H9 (cell line): ENCODE results near the gene PIP4P1. TPM values are rescaled to one million over a fixed set of nuclear protein-coding genes. Genes with fewer than 3 reads are reported as not detected.

ENCODE experiments used
- DNase-seq: peaks from one replicate; pipeline ENCODE4 v3.0.0-alpha.2; 2017
- H2AFZ ChIP-seq: one replicate; pipeline ENCODE4 v1.6.1; 2013; ENCODE audit warnings: mild to moderate bottlenecking, low read length, control low read depth, moderate library complexity
- H2AK5ac ChIP-seq: 2 replicates; pipeline ENCODE4 v1.6.1; 2013; ENCODE audit warnings: low read length, control low read depth, mixed read lengths; ENCODE audit not compliant: insufficient read length
- H2BK120ac ChIP-seq: one replicate; pipeline ENCODE4 v1.6.1; 2013; ENCODE audit warnings: low read depth, mild to moderate bottlenecking, low read length, control low read depth, inconsistent platforms; ENCODE audit not compliant: poor library complexity, severe bottlenecking
- H2BK12ac ChIP-seq: 2 replicates; pipeline ENCODE4 v1.6.1; 2013; ENCODE audit warnings: low read length, control low read depth, mixed read lengths, low read depth; ENCODE audit not compliant: insufficient read length
- H2BK15ac ChIP-seq: 2 replicates; pipeline ENCODE4 v1.6.1; 2013; ENCODE audit warnings: low read depth, low read length, control low read depth
- H2BK20ac ChIP-seq: one replicate; pipeline ENCODE4 v1.6.1; 2013; ENCODE audit warnings: low read depth, mild to moderate bottlenecking, low read length, control low read depth, inconsistent platforms; ENCODE audit not compliant: poor library complexity, severe bottlenecking
- H2BK5ac ChIP-seq: 2 replicates; pipeline ENCODE4 v1.6.1; 2013; ENCODE audit warnings: low read length, control low read depth, mixed read lengths; ENCODE audit not compliant: insufficient read length
- H3K14ac ChIP-seq: 2 replicates; pipeline ENCODE4 v1.6.1; 2013; ENCODE audit warnings: low read length, control low read depth; ENCODE audit not compliant: insufficient read depth
- H3K18ac ChIP-seq: 2 replicates; pipeline ENCODE4 v1.6.1; 2013; ENCODE audit warnings: low read depth, mild to moderate bottlenecking, mixed read lengths, low read length, control low read depth; ENCODE audit not compliant: insufficient read length
- H3K23ac ChIP-seq: 2 replicates; pipeline ENCODE4 v1.6.1; 2013; ENCODE audit warnings: low read length, control low read depth, mixed read lengths, low read depth; ENCODE audit not compliant: insufficient read length
- H3K23me2 ChIP-seq: 2 replicates; pipeline ENCODE4 v1.6.1; 2013; ENCODE audit warnings: low read depth, mild to moderate bottlenecking, mixed read lengths, low read length, control low read depth; ENCODE audit not compliant: insufficient read length, poor library complexity, severe bottlenecking
- H3K27ac ChIP-seq: 2 replicates; pipeline ENCODE4 v1.5.1; 2013; ENCODE audit warnings: low read length, control low read depth, mixed read lengths, low read depth; ENCODE audit not compliant: insufficient read length
- H3K27me3 ChIP-seq: 2 replicates; pipeline ENCODE4 v1.6.1; 2013; ENCODE audit warnings: low read length, control low read depth, inconsistent platforms; ENCODE audit not compliant: insufficient read depth
- H3K4ac ChIP-seq: 2 replicates; pipeline ENCODE4 v1.6.1; 2013; ENCODE audit warnings: low read depth, mild to moderate bottlenecking, control low read depth, inconsistent platforms, low read length, moderate library complexity
- H3K4me1 ChIP-seq: 2 replicates; pipeline ENCODE4 v1.6.1; 2013; ENCODE audit warnings: low read length, control low read depth, inconsistent platforms; ENCODE audit not compliant: insufficient read depth
- H3K4me2 ChIP-seq: 2 replicates; pipeline ENCODE4 v1.6.1; 2013; ENCODE audit warnings: low read length, control low read depth, mixed read lengths; ENCODE audit not compliant: insufficient read length, insufficient read depth
- H3K56ac ChIP-seq: 2 replicates; pipeline ENCODE4 v1.6.1; 2013; ENCODE audit warnings: low read depth, mild to moderate bottlenecking, mixed read lengths, low read length, control low read depth; ENCODE audit not compliant: insufficient read length
- H3K79me1 ChIP-seq: 2 replicates; pipeline ENCODE4 v1.6.1; 2013; ENCODE audit warnings: low read depth, mild to moderate bottlenecking, moderate library complexity, low read length, control low read depth, inconsistent platforms; ENCODE audit not compliant: insufficient read depth, poor library complexity, severe bottlenecking
- H3K79me2 ChIP-seq: 2 replicates; pipeline ENCODE4 v1.6.1; 2013; ENCODE audit warnings: low read length, control low read depth, inconsistent platforms; ENCODE audit not compliant: insufficient read depth
- H3K9ac ChIP-seq: 2 replicates; pipeline ENCODE4 v1.6.1; 2013; ENCODE audit warnings: low read length, control low read depth, mixed read lengths; ENCODE audit not compliant: insufficient read length; ENCODE audit errors: extremely low read depth
- H3K9me3 ChIP-seq: one replicate; pipeline ENCODE4 v1.6.1; 2013; ENCODE audit warnings: low read depth, low read length, inconsistent platforms; ENCODE audit not compliant: control insufficient read depth
- H3T11ph ChIP-seq: one replicate; pipeline ENCODE4 v1.6.1; 2013; ENCODE audit warnings: mild to moderate bottlenecking, low read length, control low read depth, inconsistent platforms
- H4K20me1 ChIP-seq: one replicate; pipeline ENCODE4 v1.6.1; 2013; ENCODE audit not compliant: control insufficient read depth, insufficient read length, insufficient read depth
- H4K5ac ChIP-seq: 2 replicates; pipeline ENCODE4 v1.6.1; 2013; ENCODE audit warnings: low read depth, mild to moderate bottlenecking, mixed read lengths, low read length, control low read depth; ENCODE audit not compliant: insufficient read length
- H4K8ac ChIP-seq: replicated peaks from 2 replicates; pipeline ENCODE4 v1.6.1; 2013; ENCODE audit warnings: low read length, control low read depth, mixed read lengths, low read depth; ENCODE audit not compliant: insufficient read length
- H4K91ac ChIP-seq: 2 replicates; pipeline ENCODE4 v1.6.1; 2013; ENCODE audit warnings: low read depth, mild to moderate bottlenecking, moderate library complexity, mixed read lengths, low read length, control low read depth; ENCODE audit not compliant: insufficient read length
- H3K27ac Mint-ChIP-seq, 3 experiments: 2 replicates in 2 of 3; 3 replicates in 1 of 3; pipeline ENCODE4 v1.8.0; 2020 to 2021; ENCODE audit warnings: mixed read lengths in 3 of 3, mild to moderate bottlenecking in 1 of 3, moderate library complexity in 1 of 3
- H3K27me3 Mint-ChIP-seq: 2 replicates; pipeline ENCODE4 v1.8.0; 2021; ENCODE audit warnings: low read depth, mild to moderate bottlenecking, moderate library complexity, mixed read lengths
- H3K36me3 Mint-ChIP-seq, 3 experiments: 2 replicates in 2 of 3; 3 replicates in 1 of 3; pipeline ENCODE4 v1.8.0; 2020 to 2021; ENCODE audit warnings: low read depth in 3 of 3, mixed read lengths in 3 of 3; ENCODE audit not compliant: insufficient read depth in 1 of 3
- H3K4me1 Mint-ChIP-seq, 2 experiments: 2 replicates each; pipeline ENCODE4 v1.8.0; 2020; ENCODE audit warnings: mixed read lengths in 2 of 2
- H3K4me3 Mint-ChIP-seq, 2 experiments: 2 replicates in 1 of 2; 3 replicates in 1 of 2; pipeline ENCODE4 v1.8.0; 2020 to 2021; ENCODE audit warnings: mild to moderate bottlenecking in 2 of 2, mixed read lengths in 2 of 2, moderate library complexity in 1 of 2
- H3K9me3 Mint-ChIP-seq, 2 experiments: 2 replicates in 1 of 2; 3 replicates in 1 of 2; pipeline ENCODE4 v1.8.0; 2020; ENCODE audit warnings: mild to moderate bottlenecking in 2 of 2, mixed read lengths in 2 of 2, moderate library complexity in 1 of 2
- WGBS: extraction: QIAGEN DNeasy Blood & Tissue Kit; methylation state at CpG from one replicate; pipeline ENCODE4 v1.1.7; 2013; ENCODE audit warnings: missing lambda C conversion rate, low lambda C conversion rate, mixed read lengths; ENCODE audit not compliant: insufficient read length; ENCODE audit errors: extremely low coverage; 5-methylcytosine and 5-hydroxymethylcytosine counted together
- total RNA-seq: library from RNA; stranded (reverse); gene quantifications from 2 replicates; pipeline ENCODE4 v1.2.1, GENCODE V29; 2021
- TF ChIP-seq, protein P1 (sequence below): fragments of 200-600 bp; sonication (generic); conservative IDR thresholded peaks from 3 replicates; pipeline ENCODE4 v1.8.0; 2021; ENCODE audit warnings: antibody characterized with exemption, mild to moderate bottlenecking

Gene PIP4P1
- total RNA-seq, 1 experiment from 2014 or later, result 41.6 TPM

DNA sequence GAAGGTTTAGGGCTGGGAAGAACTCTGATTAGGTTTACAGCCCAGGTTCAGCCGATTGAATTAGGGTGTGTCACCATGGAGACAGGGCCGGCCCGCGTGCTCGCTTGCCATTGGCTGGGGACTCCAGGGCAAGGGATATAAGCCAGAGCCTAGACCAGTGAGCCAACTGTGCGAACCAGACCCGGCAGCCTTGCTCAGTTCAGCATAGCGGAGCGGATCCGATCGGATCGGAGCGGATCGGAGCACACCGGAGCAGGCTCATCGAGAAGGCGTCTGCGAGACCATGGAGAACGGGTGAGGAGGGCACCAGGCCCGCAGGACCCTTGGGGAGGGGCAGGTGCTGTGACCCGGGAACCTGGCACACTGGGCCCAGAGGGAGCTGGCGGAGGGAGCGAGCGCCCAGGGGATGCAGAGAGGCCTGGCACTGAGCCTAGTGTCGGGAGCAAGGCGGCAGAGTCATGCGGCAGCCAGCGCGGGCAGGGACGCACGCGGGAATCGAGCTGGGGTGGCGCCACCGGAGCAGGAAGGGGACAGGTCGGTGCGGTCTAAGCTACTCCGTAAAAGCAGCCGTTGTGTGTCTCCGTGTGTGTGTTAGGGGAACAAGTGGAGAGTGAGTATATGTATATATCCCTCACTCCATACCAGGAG lies 8.1 kb upstream of the PIP4P1 start, which contains the start of gene PNP:
Gene PNP, plus strand, starts transcription at position 165 of the 648 bp plus-strand sequence. Its CDS starts 119 bp downstream, at position 284.
- peak within 1 kb of the TSS; percentile 52 for H2BK12ac ChIP-seq
- H3K27ac ChIP-seq, result no peak within 1 kb of the TSS
- no peaks in the 10 kb centered on the region; the same call in 1 of the 2 replicates for H3K27me3 ChIP-seq
- no peak within 1 kb of the TSS for H2AK5ac ChIP-seq
- Mint-ChIP-seq H3K36me3 (peaks cover 21 to 39% (median 30%) of the 10 kb centered on the region in 3 experiments; a peak in 6 of 7 replicates), H3K4me3 (peak within 1 kb of the TSS; percentile 97), H3K27ac (peak within 1 kb of the TSS; percentile 76 to 97 (median 94)), H3K4me1 (peaks cover 20 to 21% of the 10 kb centered on the region in 2 experiments), H3K27me3 (no peaks in the 10 kb centered on the region; the same call in 1 of the 2 replicates), H3K9me3 (no peaks in the 10 kb centered on the region)
- peak within 1 kb of the TSS; percentile 5 for H4K8ac ChIP-seq
- no peak within 1 kb of the TSS for H3K4ac ChIP-seq
- H2BK20ac ChIP-seq, result no peak within 1 kb of the TSS
- peaks cover 15% of the 10 kb centered on the region for H3K23me2 ChIP-seq
- no CpG with 5 or more reads among the region's 40 CpGs for WGBS
- H3K4me1 ChIP-seq, result no peaks in the 10 kb centered on the region
- no peak within 1 kb of the TSS for H4K91ac ChIP-seq
- H3K9me3 ChIP-seq, result no peaks in the 10 kb centered on the region
- peak within 1 kb of the TSS; percentile 87 for H3K9ac ChIP-seq
- peak within 1 kb of the TSS; percentile 87 for H3K18ac ChIP-seq
- H3K14ac ChIP-seq, result peak within 1 kb of the TSS; percentile 92
- peak; percentile 94 for DNase-seq
- H2AFZ ChIP-seq, result peak within 1 kb of the TSS; percentile 96
- TF ChIP-seq, protein P1, sequence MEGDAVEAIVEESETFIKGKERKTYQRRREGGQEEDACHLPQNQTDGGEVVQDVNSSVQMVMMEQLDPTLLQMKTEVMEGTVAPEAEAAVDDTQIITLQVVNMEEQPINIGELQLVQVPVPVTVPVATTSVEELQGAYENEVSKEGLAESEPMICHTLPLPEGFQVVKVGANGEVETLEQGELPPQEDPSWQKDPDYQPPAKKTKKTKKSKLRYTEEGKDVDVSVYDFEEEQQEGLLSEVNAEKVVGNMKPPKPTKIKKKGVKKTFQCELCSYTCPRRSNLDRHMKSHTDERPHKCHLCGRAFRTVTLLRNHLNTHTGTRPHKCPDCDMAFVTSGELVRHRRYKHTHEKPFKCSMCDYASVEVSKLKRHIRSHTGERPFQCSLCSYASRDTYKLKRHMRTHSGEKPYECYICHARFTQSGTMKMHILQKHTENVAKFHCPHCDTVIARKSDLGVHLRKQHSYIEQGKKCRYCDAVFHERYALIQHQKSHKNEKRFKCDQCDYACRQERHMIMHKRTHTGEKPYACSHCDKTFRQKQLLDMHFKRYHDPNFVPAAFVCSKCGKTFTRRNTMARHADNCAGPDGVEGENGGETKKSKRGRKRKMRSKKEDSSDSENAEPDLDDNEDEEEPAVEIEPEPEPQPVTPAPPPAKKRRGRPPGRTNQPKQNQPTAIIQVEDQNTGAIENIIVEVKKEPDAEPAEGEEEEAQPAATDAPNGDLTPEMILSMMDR, result no peak
- no peak within 1 kb of the TSS for H2BK15ac ChIP-seq
- no peak within 1 kb of the TSS for H2BK5ac ChIP-seq
- H3T11ph ChIP-seq, result no peak within 1 kb of the TSS
- peak within 1 kb of the TSS; percentile 23 for H4K5ac ChIP-seq
- peaks cover 11% of the 10 kb centered on the region; the same call in 1 of the 2 replicates for H3K79me2 ChIP-seq
- peak within 1 kb of the TSS; percentile 96 for H3K4me2 ChIP-seq
- peaks cover 2% of the 10 kb centered on the region for H4K20me1 ChIP-seq
- H2BK120ac ChIP-seq, result no peak within 1 kb of the TSS
- no peak within 1 kb of the TSS for H3K56ac ChIP-seq
- peaks cover 9% of the 10 kb centered on the region for H3K79me1 ChIP-seq
- no peak within 1 kb of the TSS for H3K23ac ChIP-seq
